OCI-LY7 (cell line): Measurements from ENCODE around the gene ASCC2.

Experiments
- CTCF ChIP-seq: fragments of 200-600 bp; sonication (generic); conservative IDR thresholded peaks from 2 replicates; pipeline ENCODE4 v1.5.1; 2014; ENCODE audit warnings: mild to moderate bottlenecking, antibody characterized with exemption, low read length, moderate library complexity, mixed read lengths
- EZH2phosphoT487 ChIP-seq: fragments of 200-600 bp; sonication (generic); IDR thresholded peaks from 2 replicates; pipeline ENCODE4 v1.6.1; 2018; ENCODE audit warnings: low read depth, borderline replicate concordance, mild to moderate bottlenecking, mixed run types, antibody characterized with exemption, low read length, moderate library complexity, mixed read lengths

GRCh38 chr22:29837741-29838598 is at the start of gene ASCC2:
- no peak for TF ChIP-seq CTCF
- TF ChIP-seq EZH2phosphoT487 = no peak
